MM.1S (cell line): ENCODE results near the gene TMEM178B.

ENCODE experiments used
- DNase-seq: peaks from one replicate; pipeline ENCODE4 v3.0.0-alpha.2; 2015
- H2AFZ ChIP-seq: fragments of 300-600 bp; sonication (generic); 2 replicates; pipeline ENCODE4 v1.6.0; 2016; ENCODE audit warnings: antibody characterized with exemption, low read length
- H3F3A ChIP-seq: fragments of 300-600 bp; sonication (generic); 2 replicates; pipeline ENCODE4 v1.6.1; 2016; ENCODE audit warnings: mild to moderate bottlenecking, antibody characterized with exemption, low read length, moderate library complexity, mixed read lengths; ENCODE audit not compliant: insufficient read depth
- H3K27ac ChIP-seq: fragments of 300-600 bp; sonication (generic); 2 replicates; pipeline ENCODE4 v1.5.1; 2016; ENCODE audit warnings: mild to moderate bottlenecking, low read length
- H3K27me3 ChIP-seq: fragments of 300-600 bp; sonication (generic); replicated peaks from 2 replicates; pipeline ENCODE4 v1.6.0; 2016; ENCODE audit warnings: low read length; ENCODE audit not compliant: insufficient read depth
- H3K36me3 ChIP-seq: fragments of 300-600 bp; sonication (generic); replicated peaks from 2 replicates; pipeline ENCODE4 v1.6.1; 2016; ENCODE audit warnings: mild to moderate bottlenecking, low read length, mixed read lengths; ENCODE audit not compliant: insufficient read depth
- H3K4me1 ChIP-seq: fragments of 300-600 bp; sonication (generic); 2 replicates; pipeline ENCODE4 v1.6.1; 2016; ENCODE audit warnings: low read length, mixed read lengths
- H3K4me2 ChIP-seq: fragments of 300-600 bp; sonication (generic); 2 replicates; pipeline ENCODE4 v1.6.0; 2016; ENCODE audit warnings: low read depth, low read length
- H3K4me3 ChIP-seq: fragments of 300-600 bp; sonication (generic); 2 replicates; pipeline ENCODE4 v1.5.1; 2016; ENCODE audit warnings: low read length, mixed read lengths
- H3K79me2 ChIP-seq: fragments of 300-600 bp; sonication (generic); 2 replicates; pipeline ENCODE4 v1.6.1; 2016; ENCODE audit warnings: mixed run types, low read length, mixed read lengths
- H3K9ac ChIP-seq: fragments of 300-600 bp; sonication (generic); 2 replicates; pipeline ENCODE4 v1.6.1; 2016; ENCODE audit warnings: low read length, mixed read lengths
- H3K9me2 ChIP-seq: fragments of 300-600 bp; sonication (generic); replicated peaks from 2 replicates; pipeline ENCODE4 v1.6.1; 2016; ENCODE audit warnings: mild to moderate bottlenecking, low read length, mixed read lengths; ENCODE audit not compliant: insufficient read depth
- H3K9me3 ChIP-seq: fragments of 300-600 bp; sonication (generic); replicated peaks from 2 replicates; pipeline ENCODE4 v1.6.1; 2016; ENCODE audit warnings: mild to moderate bottlenecking, low read length, mixed read lengths; ENCODE audit not compliant: insufficient read depth
- H4K20me1 ChIP-seq: fragments of 300-600 bp; sonication (generic); 2 replicates; pipeline ENCODE4 v1.6.1; 2016; ENCODE audit warnings: mild to moderate bottlenecking, low read length, moderate library complexity, mixed read lengths; ENCODE audit not compliant: insufficient read depth
- EZH2 ChIP-seq: fragments of 300-600 bp; sonication (generic); optimal IDR thresholded peaks from 2 replicates; pipeline ENCODE3; 2017; ENCODE audit warnings: low read depth, mild to moderate bottlenecking, antibody characterized with exemption, low read length, mixed read lengths
- EZH2phosphoT487 ChIP-seq: fragments of 300-600 bp; sonication (generic); IDR thresholded peaks from 2 replicates; pipeline ENCODE4 v1.6.1; 2018; ENCODE audit warnings: antibody characterized with exemption, low read length
- TF ChIP-seq, protein P1 (sequence below): fragments of 300-600 bp; sonication (generic); IDR thresholded peaks from 2 replicates; pipeline ENCODE4 v1.5.1; 2016; ENCODE audit warnings: antibody characterized with exemption, low read length, mixed read lengths

TMEM178B gene

DNA sequence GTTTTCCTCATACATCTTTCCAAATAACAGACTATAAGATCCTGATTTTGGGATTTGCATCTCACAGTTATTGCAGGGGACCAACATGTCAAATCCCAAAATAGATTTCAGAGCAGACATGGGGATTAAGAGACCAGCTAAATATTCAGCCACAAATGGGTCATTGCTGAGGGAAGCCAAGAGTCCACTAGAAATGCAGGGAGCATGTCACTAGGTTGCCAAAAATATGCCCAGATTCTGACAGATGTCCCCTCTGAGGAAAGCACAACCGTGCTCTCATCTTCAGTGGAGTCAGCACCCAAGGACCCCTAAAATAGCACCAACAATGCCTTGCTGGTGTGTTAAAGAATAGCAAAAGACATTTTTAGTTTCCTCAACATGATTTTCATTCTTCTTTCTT is 421.2 kb downstream of the TMEM178B start:
- H3K79me2 ChIP-seq: no peaks in the 10 kb centered on the region
- H3K4me1 ChIP-seq: no peaks in the 10 kb centered on the region
- H3K9ac ChIP-seq: no peak overlapping the region
- no peaks in the 10 kb centered on the region for H3K36me3 ChIP-seq
- no peaks in the 10 kb centered on the region for H3K27me3 ChIP-seq
- H3K4me3 ChIP-seq: no peak overlapping the region
- TF ChIP-seq EZH2 (no peak), EZH2phosphoT487 (no peak)
- TF ChIP-seq, protein P1, sequence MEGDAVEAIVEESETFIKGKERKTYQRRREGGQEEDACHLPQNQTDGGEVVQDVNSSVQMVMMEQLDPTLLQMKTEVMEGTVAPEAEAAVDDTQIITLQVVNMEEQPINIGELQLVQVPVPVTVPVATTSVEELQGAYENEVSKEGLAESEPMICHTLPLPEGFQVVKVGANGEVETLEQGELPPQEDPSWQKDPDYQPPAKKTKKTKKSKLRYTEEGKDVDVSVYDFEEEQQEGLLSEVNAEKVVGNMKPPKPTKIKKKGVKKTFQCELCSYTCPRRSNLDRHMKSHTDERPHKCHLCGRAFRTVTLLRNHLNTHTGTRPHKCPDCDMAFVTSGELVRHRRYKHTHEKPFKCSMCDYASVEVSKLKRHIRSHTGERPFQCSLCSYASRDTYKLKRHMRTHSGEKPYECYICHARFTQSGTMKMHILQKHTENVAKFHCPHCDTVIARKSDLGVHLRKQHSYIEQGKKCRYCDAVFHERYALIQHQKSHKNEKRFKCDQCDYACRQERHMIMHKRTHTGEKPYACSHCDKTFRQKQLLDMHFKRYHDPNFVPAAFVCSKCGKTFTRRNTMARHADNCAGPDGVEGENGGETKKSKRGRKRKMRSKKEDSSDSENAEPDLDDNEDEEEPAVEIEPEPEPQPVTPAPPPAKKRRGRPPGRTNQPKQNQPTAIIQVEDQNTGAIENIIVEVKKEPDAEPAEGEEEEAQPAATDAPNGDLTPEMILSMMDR: no peak
- no peak overlapping the region for H2AFZ ChIP-seq
- H3K9me2 ChIP-seq: no peaks in the 10 kb centered on the region
- H3K27ac ChIP-seq: no peak overlapping the region
- H3F3A ChIP-seq: no peaks in the 10 kb centered on the region
- no peak overlapping the region for H3K4me2 ChIP-seq
- DNase-seq: no peak
- no peaks in the 10 kb centered on the region for H4K20me1 ChIP-seq
- H3K9me3 ChIP-seq: no peaks in the 10 kb centered on the region

DNA sequence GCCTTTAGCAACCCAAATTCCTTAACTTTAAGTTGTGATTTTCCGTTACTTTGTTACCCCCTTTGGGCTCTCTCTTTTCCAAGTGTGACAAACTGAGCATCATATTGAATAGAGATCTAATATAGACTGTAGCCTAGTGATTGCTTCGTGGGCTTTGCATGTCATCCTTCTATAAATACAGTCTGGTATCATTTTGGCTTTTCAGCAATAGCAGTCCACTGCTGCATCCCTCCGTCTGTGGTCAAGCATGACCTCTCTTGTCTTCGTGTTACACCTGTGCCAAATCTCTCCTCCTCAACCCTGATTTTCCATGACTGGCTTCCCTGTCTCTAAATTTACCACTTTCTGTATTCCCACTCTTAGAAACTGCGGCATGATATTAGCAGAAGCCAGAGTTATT is 423.5 kb downstream of the TMEM178B start:
- H3K4me3 ChIP-seq: no peak overlapping the region
- TF ChIP-seq EZH2phosphoT487 (no peak), EZH2 (no peak)
- TF ChIP-seq, protein P1: no peak
- H3K4me2 ChIP-seq: no peak overlapping the region
- no peaks in the 10 kb centered on the region for H3K9me3 ChIP-seq
- no peaks in the 10 kb centered on the region for H3K9me2 ChIP-seq
- no peak overlapping the region for H3K27ac ChIP-seq
- H3K27me3 ChIP-seq: no peaks in the 10 kb centered on the region
- H3K36me3 ChIP-seq: no peaks in the 10 kb centered on the region
- H3K9ac ChIP-seq: no peak overlapping the region
- H3F3A ChIP-seq: no peaks in the 10 kb centered on the region
- no peaks in the 10 kb centered on the region for H4K20me1 ChIP-seq
- H3K79me2 ChIP-seq: no peaks in the 10 kb centered on the region
- no peaks in the 10 kb centered on the region for H3K4me1 ChIP-seq
- no peak overlapping the region for H2AFZ ChIP-seq
- no peak for DNase-seq

DNA sequence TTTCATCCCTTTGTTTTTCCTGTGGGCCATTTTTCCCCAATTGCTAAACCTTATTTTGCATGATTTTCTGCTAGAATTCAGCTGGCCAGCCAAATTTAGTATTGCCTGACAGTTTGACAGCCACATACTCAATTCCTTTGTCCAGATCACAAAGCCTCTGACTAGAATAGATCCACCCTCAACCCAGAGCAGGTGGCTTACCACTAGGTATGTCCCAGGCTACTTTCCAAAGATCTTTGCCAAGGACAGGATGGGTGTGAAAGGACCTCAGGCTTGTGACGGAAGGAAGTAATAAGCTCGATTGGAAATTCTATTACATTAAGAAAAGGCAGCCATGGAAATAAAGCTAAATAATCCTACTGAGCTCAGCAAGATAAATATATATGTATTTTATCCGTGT is 426.7 kb downstream of the TMEM178B start:
- Histone ChIP-seq H3K9ac (no peak overlapping the region), H2AFZ (no peak overlapping the region), H3K4me1 (no peaks in the 10 kb centered on the region), H3K4me3 (no peak overlapping the region), H3K9me2 (no peaks in the 10 kb centered on the region), H3F3A (no peaks in the 10 kb centered on the region), H3K9me3 (no peaks in the 10 kb centered on the region), H3K27ac (no peak overlapping the region), H3K27me3 (no peaks in the 10 kb centered on the region), H3K36me3 (no peaks in the 10 kb centered on the region), H3K4me2 (no peak overlapping the region), H3K79me2 (no peaks in the 10 kb centered on the region), H4K20me1 (no peaks in the 10 kb centered on the region)
- TF ChIP-seq, protein P1: no peak
- no peak for TF ChIP-seq EZH2phosphoT487
- TF ChIP-seq EZH2: no peak
- no peak for DNase-seq
